Measurements from ENCODE around the gene UNC13D. TPM values are rescaled to one million over a fixed set of nuclear protein-coding genes. Genes with fewer than 3 reads are reported as not detected.

UNC13D gene
- total RNA-seq, 2 experiments from 2014 or later, result 136 to 144 TPM

GRCh38 chr17:75827308-75828075 lies 16.7 kb downstream of the UNC13D start:
- H3K4me3 Mint-ChIP-seq, result peak overlapping the region; percentile 54
- DNase-seq (peak; percentile 81), ATAC-seq (peak; percentile 69)
- peak overlapping the region; percentile 94 for H3K27ac Mint-ChIP-seq
- CTCF ChIA-PET, result interaction anchor here (0.7 to 13.1 kb wide), 25 partner anchors 9 to 194 kb away, joined by 3 to 105 read pairs (median 5); partner anchors contain the start of genes GALK1, SMIM5, UNC13D and UNK
- POLR2A ChIA-PET, result interaction anchor here (1.0 to 6.6 kb wide), 10 partner anchors 12 to 74 kb away, joined by 3 to 53 read pairs (median 6); partner anchors contain the start of gene UNK
- peak; percentile 89 for TF ChIP-seq CTCF (IDR thresholded peaks at IDR 0.05)
- no peaks in the 10 kb centered on the region for H3K27me3 Mint-ChIP-seq
- no peaks in the 10 kb centered on the region for H3K9me3 Mint-ChIP-seq
- intact Hi-C loops (cut with micrococcal nuclease), result no loop called here
- H3K36me3 Mint-ChIP-seq (ENCODE audit: low read depth), result peaks cover 21% of the 10 kb centered on the region
- peaks cover 21% of the 10 kb centered on the region for H3K4me1 Mint-ChIP-seq (ENCODE audit: low read depth)

- no peaks in the 10 kb centered on the region for H3K9me3 Mint-ChIP-seq
- ChIA-PET POLR2A (interaction anchor here (0.7 to 6.6 kb wide), 12 partner anchors 11 to 359 kb away, joined by 3 to 53 read pairs (median 6); partner anchors contain the start of gene UNK), CTCF (interaction anchor here (0.7 to 13.1 kb wide), 26 partner anchors 9 to 198 kb away, joined by 3 to 105 read pairs (median 5); partner anchors contain the start of genes GALK1, MRPL38, SMIM5 and UNC13D)
- ATAC-seq (no peak), DNase-seq (no peak)
- H3K36me3 Mint-ChIP-seq (ENCODE audit: low read depth), result peaks cover 16% of the 10 kb centered on the region
- intact Hi-C loops (cut with micrococcal nuclease), result no loop called here
- TF ChIP-seq CTCF (IDR thresholded peaks at IDR 0.05), result no peak
- peaks cover 23% of the 10 kb centered on the region for H3K4me1 Mint-ChIP-seq (ENCODE audit: low read depth)
- no peak overlapping the region for H3K4me3 Mint-ChIP-seq
- H3K27ac Mint-ChIP-seq, result peak overlapping the region; percentile 94
- H3K27me3 Mint-ChIP-seq, result no peaks in the 10 kb centered on the region
Measured at GRCh38 chr17:75826561-75827307, 17.5 kb downstream of the UNC13D start.

GRCh38 chr17:75825748-75826370 lies 18.3 kb downstream of the UNC13D start:
- TF ChIP-seq CTCF (IDR thresholded peaks at IDR 0.05), result no peak
- ChIA-PET POLR2A (interaction anchor here (0.9 to 6.6 kb wide), 7 partner anchors 10 to 72 kb away, joined by 3 to 53 read pairs (median 7); partner anchors contain the start of gene UNK), CTCF (interaction anchor here (1.0 to 13.1 kb wide), 9 partner anchors 21 to 197 kb away, joined by 3 to 105 read pairs (median 5); partner anchors contain the start of genes GALK1, MRPL38, UNC13D and WBP2)
- Mint-ChIP-seq H3K4me3 (no peak overlapping the region), H3K27ac (peak overlapping the region; percentile 49), H3K4me1 (ENCODE audit: low read depth) (peaks cover 31% of the 10 kb centered on the region), H3K27me3 (no peaks in the 10 kb centered on the region), H3K36me3 (ENCODE audit: low read depth) (peaks cover 16% of the 10 kb centered on the region), H3K9me3 (no peaks in the 10 kb centered on the region)
- intact Hi-C loops (cut with micrococcal nuclease), result no loop called here
- DNase-seq (no peak), ATAC-seq (no peak)

GRCh38 chr17:75825149-75825552 lies 19.1 kb downstream of the UNC13D start:
- H3K27ac Mint-ChIP-seq, result peak overlapping the region; percentile 77
- H3K4me1 Mint-ChIP-seq (ENCODE audit: low read depth), result peaks cover 31% of the 10 kb centered on the region
- no peaks in the 10 kb centered on the region for H3K9me3 Mint-ChIP-seq
- ChIA-PET CTCF (interaction anchor here (1.2 to 13.1 kb wide), 4 partner anchors 22 to 77 kb away, joined by 3 to 105 read pairs (median 10); partner anchors contain the start of genes UNC13D and WBP2), POLR2A (interaction anchor here (0.8 to 6.6 kb wide), 12 partner anchors 8 to 71 kb away, joined by 3 to 53 read pairs (median 4); partner anchors contain the start of gene UNK)
- peaks cover 13% of the 10 kb centered on the region for H3K36me3 Mint-ChIP-seq (ENCODE audit: low read depth)
- intact Hi-C loops (cut with micrococcal nuclease), result no loop called here
- no peaks in the 10 kb centered on the region for H3K27me3 Mint-ChIP-seq
- H3K4me3 Mint-ChIP-seq, result no peak overlapping the region
- TF ChIP-seq CTCF (IDR thresholded peaks at IDR 0.05), result no peak
- ATAC-seq, result no peak
- no peak for DNase-seq
